Activated T-cell treated with anti-CD3 and anti-CD28 coated beads, Interleukin-2, amount 50 U/mL, for 24 hours (primary cell): ENCODE results near the gene ZNF618.

Experiments
- DNase-seq: peaks from one replicate; pipeline ENCODE4 v3.0.0-alpha.2; 2020
- H3K27ac Mint-ChIP-seq: 2 replicates; pipeline ENCODE4 v1.8.0; 2020; ENCODE audit warnings: mild to moderate bottlenecking, mixed read lengths
- H3K27me3 Mint-ChIP-seq: 2 replicates; pipeline ENCODE4 v1.8.0; 2020; ENCODE audit warnings: mixed read lengths
- H3K36me3 Mint-ChIP-seq: 2 replicates; pipeline ENCODE4 v1.8.0; 2020; ENCODE audit warnings: low read depth, mixed read lengths
- H3K4me1 Mint-ChIP-seq: 2 replicates; pipeline ENCODE4 v1.8.0; 2020; ENCODE audit warnings: low read depth, mixed read lengths
- H3K4me3 Mint-ChIP-seq: 2 replicates; pipeline ENCODE4 v1.8.0; 2020; ENCODE audit warnings: mild to moderate bottlenecking, moderate library complexity, mixed read lengths
- H3K9me3 Mint-ChIP-seq: 2 replicates; pipeline ENCODE4 v1.8.0; 2020; ENCODE audit warnings: mixed read lengths

ZNF618 gene

DNA sequence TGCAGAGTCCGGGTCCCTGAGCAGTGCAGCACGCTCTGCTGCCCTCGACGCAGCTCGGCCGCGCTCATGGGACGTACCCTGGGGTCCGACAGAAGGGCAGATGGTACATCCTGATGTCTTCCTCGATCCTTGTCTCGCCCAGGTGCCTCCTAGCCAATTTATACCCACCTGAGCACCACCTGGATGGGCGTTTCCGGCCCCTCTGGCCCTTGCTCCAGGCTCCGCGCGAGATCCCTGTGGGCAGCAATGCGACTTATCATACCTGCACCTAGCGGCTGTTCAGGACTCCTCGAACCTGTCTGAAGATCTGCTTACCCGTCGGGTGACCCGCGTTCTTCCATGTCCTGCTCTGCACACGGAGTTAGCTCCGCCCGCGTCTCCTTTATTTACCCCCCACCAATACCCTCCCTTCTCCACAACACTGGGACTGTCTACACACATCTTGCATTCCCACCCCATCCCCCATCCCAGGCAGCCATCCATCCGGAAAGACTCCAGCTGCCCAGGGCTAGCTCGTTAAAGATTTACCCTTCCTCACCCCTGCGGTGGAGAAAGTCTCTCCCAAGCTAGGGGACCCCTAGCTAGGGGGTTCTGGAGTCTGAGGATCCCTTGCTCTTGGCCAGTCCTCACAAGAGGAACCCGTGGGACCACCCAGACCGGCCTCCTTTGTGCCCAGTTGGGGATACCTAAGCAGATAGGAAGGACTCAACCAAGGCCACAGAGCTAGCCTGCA, 223.0 kb downstream of the ZNF618 start, which contains the start of gene KIF12:
Gene KIF12 (minus strand): TSS at position 357 of the 733 bp plus-strand sequence. CDS start 16 bp downstream, at position 341.
- H3K4me3 Mint-ChIP-seq, result no peak within 1 kb of the TSS
- no peak for DNase-seq

DNA sequence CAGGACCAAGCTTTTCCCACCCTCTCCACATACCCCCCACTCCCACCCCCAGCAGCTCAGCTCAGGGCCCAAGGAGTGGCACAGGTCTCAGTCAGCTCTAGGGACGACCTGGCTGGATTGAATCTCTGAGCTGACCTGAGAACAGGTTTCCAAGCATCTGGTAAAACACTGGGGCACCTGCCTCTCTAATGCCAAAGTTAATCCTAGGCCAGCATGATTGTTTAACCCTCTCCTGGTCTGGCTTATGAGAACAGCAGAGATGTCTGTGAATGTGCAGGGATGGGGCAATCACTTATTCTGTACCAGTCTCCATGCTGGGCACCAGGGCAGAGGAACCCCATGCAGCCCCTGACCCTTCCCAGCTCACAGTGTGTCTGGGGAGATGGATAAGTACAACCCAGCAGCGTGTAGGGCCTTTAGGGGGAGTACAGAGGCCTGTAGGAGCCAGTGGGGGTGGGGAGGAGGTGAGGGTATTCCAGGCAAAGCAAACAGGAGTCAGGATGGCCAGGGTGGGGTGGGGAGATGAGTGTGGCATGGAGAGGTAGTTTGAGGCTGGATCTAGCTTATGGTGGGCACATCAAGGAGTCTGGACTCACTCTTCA, 223.7 kb downstream of the ZNF618 start:
- Mint-ChIP-seq H3K36me3 (no peaks in the 10 kb centered on the region), H3K4me1 (peaks cover 7% of the 10 kb centered on the region), H3K9me3 (peaks cover 7% of the 10 kb centered on the region), H3K27me3 (peaks cover 59% of the 10 kb centered on the region), H3K27ac (no peak overlapping the region), H3K4me3 (no peak overlapping the region)
- no peak for DNase-seq

More for the DNA sequence above, 223.0 kb downstream of the ZNF618 start, which contains the start of gene KIF12:
- peaks cover 63% of the 10 kb centered on the region for H3K27me3 Mint-ChIP-seq
- no peaks in the 10 kb centered on the region for H3K36me3 Mint-ChIP-seq
- H3K9me3 Mint-ChIP-seq, result peaks cover 7% of the 10 kb centered on the region
- no peak within 1 kb of the TSS for H3K27ac Mint-ChIP-seq
- peaks cover 7% of the 10 kb centered on the region for H3K4me1 Mint-ChIP-seq

DNA sequence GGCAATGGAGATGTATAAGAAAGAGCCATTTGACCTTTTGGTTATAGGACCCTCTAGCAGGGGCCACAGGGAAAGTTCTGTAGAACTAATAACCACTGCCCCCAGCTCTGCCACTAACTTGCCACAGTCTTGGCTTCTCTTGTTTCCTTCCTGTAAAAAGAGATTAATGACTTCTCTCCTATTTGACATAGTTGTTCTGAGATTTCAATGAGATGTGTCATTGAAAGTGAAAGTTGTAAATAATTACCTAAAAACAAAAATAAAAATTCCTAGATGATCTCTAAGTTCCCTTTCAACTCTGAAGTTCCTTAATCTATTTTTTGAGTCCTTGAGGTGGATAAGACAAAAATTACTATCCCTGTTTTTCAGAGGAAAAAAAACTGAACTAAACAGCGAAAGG, 224.4 kb downstream of the ZNF618 start:
- H3K36me3 Mint-ChIP-seq, result no peaks in the 10 kb centered on the region
- peaks cover 7% of the 10 kb centered on the region for H3K9me3 Mint-ChIP-seq
- H3K27ac Mint-ChIP-seq, result no peak overlapping the region
- DNase-seq, result no peak
- H3K4me1 Mint-ChIP-seq, result peaks cover 7% of the 10 kb centered on the region
- H3K27me3 Mint-ChIP-seq, result peaks cover 51% of the 10 kb centered on the region
- no peak overlapping the region for H3K4me3 Mint-ChIP-seq

DNA sequence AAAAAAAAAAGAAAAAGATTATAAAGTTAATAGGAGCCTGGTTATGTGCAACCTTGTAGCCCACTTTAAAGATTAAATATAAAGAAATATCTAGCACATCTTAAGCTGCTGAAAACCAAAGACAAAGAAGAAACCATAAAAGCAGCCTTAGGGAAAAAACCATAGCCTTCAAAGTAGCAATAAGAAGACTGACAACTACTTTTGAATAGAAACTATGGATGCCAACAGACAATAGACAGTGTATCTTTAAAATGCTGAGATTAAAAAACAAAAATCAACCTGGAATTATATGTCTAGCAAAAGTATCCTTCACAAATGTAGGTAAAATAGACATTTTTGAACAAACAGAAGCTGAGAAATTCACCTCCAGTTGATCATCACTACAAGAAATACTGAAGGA, 226.4 kb downstream of the ZNF618 start:
- Mint-ChIP-seq H3K4me3 (no peak overlapping the region), H3K36me3 (no peaks in the 10 kb centered on the region), H3K27ac (no peak overlapping the region)

DNA sequence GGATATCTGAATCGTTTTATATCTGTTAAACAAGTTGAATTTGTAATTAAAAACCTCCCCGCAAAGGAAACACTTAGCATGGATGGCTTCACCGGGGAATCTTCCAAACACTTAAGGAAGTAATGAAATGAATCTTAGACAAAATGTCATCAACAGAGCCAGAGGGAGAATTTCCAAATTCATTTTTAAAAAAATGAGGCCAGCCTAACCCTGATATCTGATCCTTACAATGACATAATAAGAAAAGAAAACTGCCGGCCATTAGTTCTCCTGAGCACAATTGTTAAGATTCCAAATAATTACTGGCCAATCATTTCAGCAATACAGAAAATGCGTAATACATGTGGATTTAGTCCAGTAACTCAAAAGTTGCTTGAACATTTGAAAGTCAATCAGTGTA, 229.1 kb downstream of the ZNF618 start:
- Mint-ChIP-seq H3K4me3 (no peak overlapping the region), H3K27ac (no peak overlapping the region), H3K36me3 (no peaks in the 10 kb centered on the region), H3K9me3 (peaks cover 7% of the 10 kb centered on the region), H3K4me1 (no peaks in the 10 kb centered on the region), H3K27me3 (peaks cover 16% of the 10 kb centered on the region)
- no peak for DNase-seq

More for the DNA sequence above, 226.4 kb downstream of the ZNF618 start:
- Mint-ChIP-seq H3K9me3 (peaks cover 7% of the 10 kb centered on the region), H3K27me3 (peaks cover 32% of the 10 kb centered on the region), H3K4me1 (peaks cover 3% of the 10 kb centered on the region)
- DNase-seq, result no peak
